Colonic mucosa (tissue), 4 donors: ENCODE results near the gene GYS2. TPM values are rescaled to one million over a fixed set of nuclear protein-coding genes. Genes with fewer than 3 reads are reported as not detected.

Source experiments
- DNase-seq: peaks from one replicate; pipeline ENCODE4 v3.0.0-alpha.2; 2020
- H3K27ac ChIP-seq: fragments of 200-600 bp; one replicate; pipeline ENCODE4 v1.8.0; 2021
- H3K27me3 ChIP-seq: fragments of 200-600 bp; one replicate; pipeline ENCODE4 v1.8.0; 2021
- H3K36me3 ChIP-seq: fragments of 200-600 bp; one replicate; pipeline ENCODE4 v1.8.0; 2021
- H3K4me1 ChIP-seq: fragments of 200-600 bp; one replicate; pipeline ENCODE4 v1.8.0; 2021; ENCODE audit warnings: mild to moderate bottlenecking
- H3K4me3 ChIP-seq: fragments of 200-600 bp; one replicate; pipeline ENCODE4 v1.8.0; 2021
- H3K9ac ChIP-seq, 2 donors: one replicate each; pipeline ENCODE4 v1.7.0; 2013; ENCODE audit warnings: control low read depth in 2 of 2, low read depth in 2 of 2, low read length in 2 of 2
- H3K9me3 ChIP-seq: fragments of 200-600 bp; one replicate; pipeline ENCODE4 v1.8.0; 2021
- intact Hi-C: fragments of 100-400 bp; cut with DNase I; formaldehyde crosslinking; loops from one replicate; pipeline ENCODE4 v1.14.1; 2022
- total RNA-seq, 2 donors: library from RNA; stranded (reverse); fragmentation: NEBNext Ultra II Directional in 1 of 2; extraction: Animal tissue kit (Norgen Biotek cat#: 25700) in 1 of 2; gene quantifications; one replicate each; pipeline ENCODE4 v1.2.1, GENCODE V29; 2021
- TF ChIP-seq, protein P1 (sequence below): fragments of 200-600 bp; IDR thresholded peaks from one replicate; pipeline ENCODE4 v1.8.0; 2022; ENCODE audit warnings: antibody characterized with exemption, mild to moderate bottlenecking
- donor health status: healthy.
- donor health status: DM: no; HTN: no; CAD: no.
- donor health status: DM: no; HTN: no; CAD: no.

GYS2 gene
- total RNA-seq, 2 donors from 2014 or later: not detected

DNA sequence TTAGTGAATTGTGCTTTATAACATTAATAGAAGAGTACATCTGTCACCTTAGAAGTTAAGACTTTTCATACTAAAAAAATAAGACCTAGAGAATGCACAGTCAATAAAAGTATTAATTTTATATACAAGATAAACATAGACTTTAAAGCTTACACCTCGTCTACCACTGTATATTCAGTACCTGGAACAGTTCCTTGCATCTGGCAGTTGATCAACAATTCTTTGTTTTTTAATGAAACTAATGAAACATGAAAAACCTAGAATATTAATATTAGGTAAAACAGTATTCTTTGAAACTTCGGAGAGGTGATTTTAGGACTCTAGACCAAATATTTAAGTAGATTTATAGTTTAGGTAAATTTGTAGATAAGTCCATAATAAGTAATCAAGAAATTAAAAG lies 98.8 kb downstream of the GYS2 start:
- no peaks in the 10 kb centered on the region for H3K9me3 ChIP-seq
- H3K27ac ChIP-seq: no peak overlapping the region
- H3K27me3 ChIP-seq: no peaks in the 10 kb centered on the region
- no peaks in the 10 kb centered on the region for H3K36me3 ChIP-seq
- no peak for DNase-seq
- intact Hi-C loops: loop anchor here (10.0 kb wide), 1 partner anchor 61 kb away; no protein-coding TSS in a partner anchor
- TF ChIP-seq, protein P1, sequence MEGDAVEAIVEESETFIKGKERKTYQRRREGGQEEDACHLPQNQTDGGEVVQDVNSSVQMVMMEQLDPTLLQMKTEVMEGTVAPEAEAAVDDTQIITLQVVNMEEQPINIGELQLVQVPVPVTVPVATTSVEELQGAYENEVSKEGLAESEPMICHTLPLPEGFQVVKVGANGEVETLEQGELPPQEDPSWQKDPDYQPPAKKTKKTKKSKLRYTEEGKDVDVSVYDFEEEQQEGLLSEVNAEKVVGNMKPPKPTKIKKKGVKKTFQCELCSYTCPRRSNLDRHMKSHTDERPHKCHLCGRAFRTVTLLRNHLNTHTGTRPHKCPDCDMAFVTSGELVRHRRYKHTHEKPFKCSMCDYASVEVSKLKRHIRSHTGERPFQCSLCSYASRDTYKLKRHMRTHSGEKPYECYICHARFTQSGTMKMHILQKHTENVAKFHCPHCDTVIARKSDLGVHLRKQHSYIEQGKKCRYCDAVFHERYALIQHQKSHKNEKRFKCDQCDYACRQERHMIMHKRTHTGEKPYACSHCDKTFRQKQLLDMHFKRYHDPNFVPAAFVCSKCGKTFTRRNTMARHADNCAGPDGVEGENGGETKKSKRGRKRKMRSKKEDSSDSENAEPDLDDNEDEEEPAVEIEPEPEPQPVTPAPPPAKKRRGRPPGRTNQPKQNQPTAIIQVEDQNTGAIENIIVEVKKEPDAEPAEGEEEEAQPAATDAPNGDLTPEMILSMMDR: no peak
- H3K9ac ChIP-seq: no peak overlapping the region
- no peak overlapping the region for H3K4me3 ChIP-seq
- H3K4me1 ChIP-seq: peaks cover 8% of the 10 kb centered on the region

DNA sequence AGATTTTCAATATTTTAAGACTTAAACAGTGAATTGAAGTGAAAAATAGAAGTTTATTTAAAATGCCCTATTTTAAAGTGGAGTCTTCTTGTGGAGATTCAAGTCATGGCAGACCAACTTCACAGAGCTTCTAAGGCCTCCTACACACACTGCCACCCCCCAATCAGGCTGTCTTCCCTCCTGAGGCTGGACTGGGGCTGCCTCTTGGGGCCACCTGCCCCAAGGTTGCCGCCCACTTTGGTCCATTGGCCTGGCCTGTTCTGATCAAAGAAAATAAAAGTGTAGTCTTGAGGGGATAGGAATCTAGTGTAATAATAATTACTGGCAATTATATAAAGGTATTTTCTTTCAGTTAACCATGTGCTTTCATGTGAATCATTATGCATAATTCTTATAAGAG lies 101.8 kb downstream of the GYS2 start:
- TF ChIP-seq, protein P1: no peak
- H3K27me3 ChIP-seq: no peaks in the 10 kb centered on the region
- no peaks in the 10 kb centered on the region for H3K36me3 ChIP-seq
- DNase-seq: no peak
- no peak overlapping the region for H3K9ac ChIP-seq
- H3K4me1 ChIP-seq: peaks cover 11% of the 10 kb centered on the region
- intact Hi-C loops: loop anchor here (10.0 kb wide), 1 partner anchor 58 kb away; no protein-coding TSS in a partner anchor
- no peak overlapping the region for H3K4me3 ChIP-seq
- no peak overlapping the region for H3K27ac ChIP-seq
- H3K9me3 ChIP-seq: no peaks in the 10 kb centered on the region

DNA sequence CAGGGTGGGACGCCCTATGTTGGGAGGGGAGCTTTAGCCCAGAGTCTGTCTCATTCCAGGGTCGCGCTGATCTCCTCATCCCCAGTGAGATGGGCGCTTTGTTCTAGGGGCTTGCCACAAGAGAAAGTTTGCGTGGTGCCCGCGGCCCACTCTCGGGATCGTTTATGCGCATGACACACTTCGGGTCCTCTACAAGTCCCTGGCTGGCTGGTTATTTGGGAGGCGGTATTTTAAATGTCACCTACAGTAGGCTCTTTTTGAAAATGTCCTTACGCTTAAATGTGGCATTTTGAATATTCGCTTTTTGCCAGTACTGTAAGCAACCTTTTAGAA lies 102.5 kb downstream of the GYS2 start:
- Histone ChIP-seq H3K4me3 (peak overlapping the region; percentile 98), H3K9ac (peak overlapping the region; percentile 88 to 92), H3K36me3 (no peaks in the 10 kb centered on the region), H3K9me3 (no peaks in the 10 kb centered on the region), H3K27me3 (no peaks in the 10 kb centered on the region), H3K27ac (peak overlapping the region; percentile 75), H3K4me1 (peaks cover 11% of the 10 kb centered on the region)
- peak; percentile 43 for DNase-seq
- TF ChIP-seq, protein P1: no peak
- intact Hi-C loops: loop anchor here (10.0 kb wide), 1 partner anchor 57 kb away; no protein-coding TSS in a partner anchor

DNA sequence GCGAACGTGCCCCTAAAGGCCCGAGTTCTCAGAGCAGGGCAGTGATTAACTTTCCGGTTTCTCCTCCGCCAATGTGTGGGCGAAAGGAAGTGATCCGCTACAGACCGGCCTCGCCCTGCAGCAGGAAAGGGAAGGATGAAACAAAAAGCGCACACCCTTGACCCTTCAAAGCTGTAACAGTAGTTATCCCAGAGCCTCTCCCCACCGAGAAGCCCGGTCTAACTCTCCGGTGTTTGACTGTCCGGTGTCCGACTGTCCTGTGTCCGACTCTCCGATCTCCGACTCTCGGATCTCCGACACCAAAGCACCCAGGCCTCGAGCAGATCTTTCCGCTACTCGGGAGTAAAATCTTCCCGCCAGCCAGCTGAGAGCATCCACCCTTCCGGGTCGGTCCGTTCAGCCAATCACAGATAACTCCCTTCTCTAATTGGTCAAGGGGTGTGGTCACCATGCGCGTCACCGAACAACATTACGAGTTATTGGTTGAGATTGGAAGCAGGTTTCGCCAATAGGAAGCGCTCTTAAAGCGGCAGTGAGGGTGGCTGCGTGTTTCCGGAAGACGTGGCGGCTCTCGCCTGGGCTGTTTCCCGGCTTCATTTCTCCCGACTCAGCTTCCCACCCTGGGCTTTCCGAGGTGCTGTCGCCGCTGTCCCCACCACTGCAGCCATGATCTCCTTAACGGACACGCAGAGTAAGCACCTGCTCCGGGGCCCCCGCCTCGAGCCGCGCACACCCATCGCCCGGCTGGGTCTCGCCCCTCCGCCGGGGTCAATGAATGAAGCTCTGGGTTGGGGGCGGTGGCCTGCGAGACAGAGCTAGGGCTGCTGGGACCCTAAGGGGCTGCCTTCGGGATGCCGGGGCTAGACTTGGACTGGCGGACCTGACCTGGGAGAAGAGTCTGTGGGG lies 103.1 kb downstream of the GYS2 start, which contains the start of the genes GOLT1B and RECQL:
Gene GOLT1B, plus strand, starts transcription at position 532 of the 906 bp plus-strand sequence. Its CDS starts 135 bp downstream, at position 667.
Gene RECQL, minus strand, starts transcription at position 378 of the 906 bp plus-strand sequence. CDS start 2,065 bp downstream, outside the sequence.
- Histone ChIP-seq H3K27ac (peak within 1 kb of the TSS; percentile 75), H3K27me3 (no peaks in the 10 kb centered on the region), H3K36me3 (no peaks in the 10 kb centered on the region), H3K4me1 (peaks cover 11% of the 10 kb centered on the region), H3K9ac (peak within 1 kb of the TSS; percentile 88 to 92), H3K4me3 (peak within 1 kb of the TSS; percentile 98), H3K9me3 (no peaks in the 10 kb centered on the region)
- peak; percentile 95 for DNase-seq
- intact Hi-C loops: loop anchor here (10.0 kb wide), 1 partner anchor 57 kb away; no protein-coding TSS in a partner anchor
- TF ChIP-seq, protein P1: no peak

DNA sequence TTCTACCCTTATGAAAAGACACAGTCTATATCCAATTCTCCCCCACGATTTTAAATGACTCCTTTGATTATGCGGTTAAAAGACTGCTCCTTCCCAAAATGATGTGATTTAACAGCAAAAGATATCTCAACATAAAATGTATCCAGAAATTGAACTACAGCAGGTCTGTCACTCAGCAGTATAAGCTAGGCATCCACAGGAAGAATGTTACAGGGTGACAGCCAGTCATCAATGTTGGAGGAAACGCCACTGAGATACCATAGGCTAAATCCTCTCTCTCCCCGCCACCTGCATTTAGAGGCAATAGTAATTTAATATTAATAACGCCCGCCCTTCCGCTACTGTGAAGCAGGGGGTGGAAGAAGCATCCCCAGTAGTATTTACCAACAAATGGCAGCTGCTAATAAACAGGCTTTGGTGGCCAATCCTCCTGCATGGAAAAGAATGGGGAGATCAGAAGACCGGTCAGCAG lies 103.8 kb downstream of the GYS2 start:
- no peaks in the 10 kb centered on the region for H3K27me3 ChIP-seq
- H3K27ac ChIP-seq: peak overlapping the region; percentile 75
- DNase-seq: no peak
- intact Hi-C loops: loop anchor here (10.0 kb wide), 1 partner anchor 56 kb away; no protein-coding TSS in a partner anchor
- TF ChIP-seq, protein P1: no peak
- peak overlapping the region; percentile 98 for H3K4me3 ChIP-seq
- H3K36me3 ChIP-seq: no peaks in the 10 kb centered on the region
- H3K9ac ChIP-seq: peak overlapping the region; percentile 28 to 88
- H3K4me1 ChIP-seq: peaks cover 11% of the 10 kb centered on the region
- no peaks in the 10 kb centered on the region for H3K9me3 ChIP-seq
